SU-DHL-6 (cell line): ENCODE data around the gene CLTCL1.

ENCODE experiments used
- H2AFZ ChIP-seq: fragments of 200-600 bp; sonication (generic); 2 replicates; pipeline ENCODE4 v1.6.1; 2014; ENCODE audit warnings: low read depth, mild to moderate bottlenecking, moderate library complexity, mixed read lengths, antibody characterized with exemption, low read length; ENCODE audit not compliant: severe bottlenecking
- H3F3A ChIP-seq: fragments of 200-600 bp; shearing (Covaris generic); 2 replicates; pipeline ENCODE4 v1.6.0; 2016; ENCODE audit warnings: antibody characterized with exemption, mild to moderate bottlenecking; ENCODE audit not compliant: insufficient read depth
- H3K27ac ChIP-seq: fragments of 200-600 bp; sonication (generic); 2 replicates; pipeline ENCODE4 v1.5.1; 2016; ENCODE audit warnings: low read depth, mild to moderate bottlenecking, low read length, moderate library complexity, mixed read lengths
- H3K27me3 ChIP-seq: fragments of 200-600 bp; sonication (generic), shearing (Covaris generic); 2 replicates; pipeline ENCODE4 v1.6.0; 2014; ENCODE audit warnings: mild to moderate bottlenecking, low read length
- H3K36me3 ChIP-seq: fragments of 200-600 bp; sonication (generic); 2 replicates; pipeline ENCODE4 v1.6.1; 2014; ENCODE audit warnings: mild to moderate bottlenecking, low read length, mixed read lengths
- H3K4me2 ChIP-seq: fragments of 300-600, 200-600 bp; shearing (Covaris generic), sonication (generic); 2 replicates; pipeline ENCODE4 v1.6.0; 2014; ENCODE audit warnings: low read length, low read depth, mild to moderate bottlenecking; ENCODE audit not compliant: poor library complexity, severe bottlenecking
- H3K4me3 ChIP-seq: fragments of 200-600 bp; sonication (generic); 2 replicates; pipeline ENCODE4 v1.5.1; 2014; ENCODE audit warnings: antibody characterized with exemption, low read length, mild to moderate bottlenecking, mixed read lengths; ENCODE audit not compliant: insufficient read depth, poor library complexity, severe bottlenecking
- H3K79me2 ChIP-seq: fragments of 200-600 bp; sonication (generic); 2 replicates; pipeline ENCODE4 v1.6.1; 2014; ENCODE audit warnings: mild to moderate bottlenecking, low read length, moderate library complexity; ENCODE audit not compliant: insufficient read depth
- H3K9ac ChIP-seq: fragments of 200-600 bp; sonication (generic); 2 replicates; pipeline ENCODE4 v1.7.0; 2014; ENCODE audit warnings: mild to moderate bottlenecking, low read length
- H3K9me2 ChIP-seq: fragments of 200-600 bp; sonication (generic); replicated peaks from 2 replicates; pipeline ENCODE4 v1.6.1; 2014; ENCODE audit warnings: low read length; ENCODE audit not compliant: insufficient read depth
- H3K9me3 ChIP-seq: fragments of 200-600 bp; sonication (generic); 2 replicates; pipeline ENCODE4 v1.6.1; 2014; ENCODE audit warnings: low read length, mixed read lengths; ENCODE audit not compliant: insufficient read depth
- H4K20me1 ChIP-seq: fragments of 200-600 bp; sonication (generic); 2 replicates; pipeline ENCODE4 v1.6.1; 2014; ENCODE audit warnings: low read depth, mild to moderate bottlenecking, antibody characterized with exemption, low read length, moderate library complexity, mixed read lengths
- EZH2phosphoT487 ChIP-seq: fragments of 200-600 bp; sonication (generic), shearing (Covaris generic); conservative IDR thresholded peaks from 2 replicates; pipeline ENCODE4 v1.6.1; 2018; ENCODE audit warnings: mild to moderate bottlenecking, antibody characterized with exemption, low read length, moderate library complexity, mixed read lengths
- TF ChIP-seq, protein P1 (sequence below): fragments of 200-600 bp; sonication (generic); IDR thresholded peaks from one replicate; pipeline ENCODE4 v1.5.1; 2017; ENCODE audit warnings: antibody characterized with exemption, mild to moderate bottlenecking, low read length, moderate library complexity; ENCODE audit not compliant: insufficient read depth, poor library complexity, severe bottlenecking

CLTCL1 gene

DNA sequence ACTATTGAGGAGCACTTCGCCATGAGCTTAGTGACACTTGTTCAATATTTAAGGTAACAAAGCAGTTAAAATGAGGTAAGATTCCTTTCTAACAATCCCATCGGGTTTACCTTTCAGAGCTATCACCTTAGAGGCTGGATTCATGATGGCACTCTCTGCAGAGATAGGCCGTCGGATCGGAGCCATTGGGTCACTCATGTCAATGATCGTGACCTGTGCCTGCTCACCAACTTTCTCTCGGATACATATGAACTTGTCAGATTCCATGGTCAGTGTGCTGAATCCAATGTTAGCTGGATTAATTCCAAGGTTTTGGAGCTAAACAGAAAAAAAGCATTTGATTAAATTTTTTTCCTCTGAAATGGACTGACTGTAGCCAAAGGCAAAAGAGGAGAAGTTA is 16.0 kb downstream of the CLTCL1 start:
- Histone ChIP-seq H3K4me2 (no peak overlapping the region), H3K4me3 (no peak overlapping the region), H3K9me2 (no peaks in the 10 kb centered on the region), H2AFZ (no peak overlapping the region), H3K27ac (no peak overlapping the region), H3K9ac (no peak overlapping the region), H3K36me3 (no peaks in the 10 kb centered on the region), H3K27me3 (no peaks in the 10 kb centered on the region), H4K20me1 (no peaks in the 10 kb centered on the region), H3K9me3 (no peaks in the 10 kb centered on the region), H3K79me2 (no peaks in the 10 kb centered on the region), H3F3A (no peaks in the 10 kb centered on the region)
- TF ChIP-seq EZH2phosphoT487 = no peak
- TF ChIP-seq, protein P1, sequence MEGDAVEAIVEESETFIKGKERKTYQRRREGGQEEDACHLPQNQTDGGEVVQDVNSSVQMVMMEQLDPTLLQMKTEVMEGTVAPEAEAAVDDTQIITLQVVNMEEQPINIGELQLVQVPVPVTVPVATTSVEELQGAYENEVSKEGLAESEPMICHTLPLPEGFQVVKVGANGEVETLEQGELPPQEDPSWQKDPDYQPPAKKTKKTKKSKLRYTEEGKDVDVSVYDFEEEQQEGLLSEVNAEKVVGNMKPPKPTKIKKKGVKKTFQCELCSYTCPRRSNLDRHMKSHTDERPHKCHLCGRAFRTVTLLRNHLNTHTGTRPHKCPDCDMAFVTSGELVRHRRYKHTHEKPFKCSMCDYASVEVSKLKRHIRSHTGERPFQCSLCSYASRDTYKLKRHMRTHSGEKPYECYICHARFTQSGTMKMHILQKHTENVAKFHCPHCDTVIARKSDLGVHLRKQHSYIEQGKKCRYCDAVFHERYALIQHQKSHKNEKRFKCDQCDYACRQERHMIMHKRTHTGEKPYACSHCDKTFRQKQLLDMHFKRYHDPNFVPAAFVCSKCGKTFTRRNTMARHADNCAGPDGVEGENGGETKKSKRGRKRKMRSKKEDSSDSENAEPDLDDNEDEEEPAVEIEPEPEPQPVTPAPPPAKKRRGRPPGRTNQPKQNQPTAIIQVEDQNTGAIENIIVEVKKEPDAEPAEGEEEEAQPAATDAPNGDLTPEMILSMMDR = no peak

DNA sequence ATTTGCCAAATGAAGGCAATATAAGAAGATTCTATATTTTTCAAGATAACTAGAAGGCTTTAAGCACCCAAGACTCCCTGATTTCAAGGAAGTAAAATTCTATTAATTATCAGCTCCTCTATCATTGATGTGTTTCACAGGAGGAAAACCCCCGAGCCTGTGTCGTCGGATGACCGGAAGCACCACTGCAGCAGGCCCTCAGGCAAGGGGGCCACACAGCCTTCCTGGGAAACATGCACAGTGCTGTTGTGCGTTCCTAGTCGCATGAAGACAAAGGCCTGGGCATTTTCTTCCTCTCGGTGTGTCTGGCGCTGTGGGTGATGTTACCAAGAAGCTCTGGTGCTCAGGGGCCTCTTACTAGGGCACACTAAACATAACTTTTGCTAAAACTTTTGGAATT is 16.4 kb downstream of the CLTCL1 start:
- Histone ChIP-seq H3K27ac (no peak overlapping the region), H3K36me3 (no peaks in the 10 kb centered on the region), H4K20me1 (no peaks in the 10 kb centered on the region), H3F3A (no peaks in the 10 kb centered on the region), H3K27me3 (no peaks in the 10 kb centered on the region), H3K9ac (no peak overlapping the region), H3K9me2 (no peaks in the 10 kb centered on the region), H3K4me2 (no peak overlapping the region), H2AFZ (no peak overlapping the region), H3K79me2 (no peaks in the 10 kb centered on the region), H3K9me3 (no peaks in the 10 kb centered on the region), H3K4me3 (no peak overlapping the region)
- TF ChIP-seq, protein P1 = no peak
- no peak for TF ChIP-seq EZH2phosphoT487

DNA sequence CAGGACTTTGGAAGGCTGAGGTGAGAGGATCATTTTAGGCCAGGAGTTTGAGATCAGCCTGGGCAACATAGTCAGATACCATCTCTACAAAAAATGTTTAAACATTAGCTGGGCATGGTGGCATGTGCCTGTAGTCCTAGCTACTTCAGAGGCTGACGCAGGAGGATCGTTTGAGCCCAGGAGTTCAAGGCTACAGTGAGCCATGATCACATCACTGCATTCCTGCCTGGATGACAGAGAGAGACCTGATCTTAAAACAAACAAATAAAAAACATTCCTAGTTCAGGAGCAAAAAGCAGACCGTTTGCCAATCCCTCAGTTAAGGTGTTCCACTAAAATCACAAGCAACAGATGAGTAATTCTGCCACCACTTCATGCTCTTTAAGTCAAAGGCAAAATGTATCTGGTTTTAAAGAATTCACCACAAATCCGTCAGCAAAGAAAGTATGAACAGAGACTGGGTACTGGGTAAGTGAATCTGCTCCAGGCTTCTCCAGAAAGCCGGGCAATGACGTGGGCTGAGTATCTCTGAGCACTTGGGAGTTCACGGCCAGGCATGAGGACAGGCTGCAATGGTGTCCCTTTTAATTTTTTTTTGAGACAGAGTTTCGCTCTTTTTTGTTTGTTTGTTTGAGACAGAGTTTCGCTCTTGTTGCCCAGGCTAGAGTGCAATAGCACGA is 19.5 kb downstream of the CLTCL1 start:
- Histone ChIP-seq H3F3A (no peaks in the 10 kb centered on the region), H3K79me2 (no peaks in the 10 kb centered on the region), H3K27ac (no peak overlapping the region), H3K9ac (no peak overlapping the region), H3K4me3 (no peak overlapping the region), H3K36me3 (no peaks in the 10 kb centered on the region), H3K27me3 (no peaks in the 10 kb centered on the region), H3K4me2 (no peak overlapping the region), H3K9me2 (no peaks in the 10 kb centered on the region), H3K9me3 (no peaks in the 10 kb centered on the region), H2AFZ (no peak overlapping the region), H4K20me1 (no peaks in the 10 kb centered on the region)
- no peak for TF ChIP-seq EZH2phosphoT487
- TF ChIP-seq, protein P1 = no peak
